AG10803 (cell line): Measurements from ENCODE around the gene MYOG.

Source experiments
- DNase-seq: peaks from one replicate; pipeline ENCODE4 v3.0.0; 2010; ENCODE audit warnings: low read depth
- H3K4me3 ChIP-seq: 2 replicates; pipeline ENCODE4 v1.5.1; 2011; ENCODE audit warnings: mild to moderate bottlenecking, low read length, control low read depth
- TF ChIP-seq, protein P1 (sequence below): conservative IDR thresholded peaks from 2 replicates; pipeline ENCODE4 v1.5.1; 2011; ENCODE audit warnings: mild to moderate bottlenecking, low read length, control low read depth, inconsistent platforms

MYOG gene

DNA sequence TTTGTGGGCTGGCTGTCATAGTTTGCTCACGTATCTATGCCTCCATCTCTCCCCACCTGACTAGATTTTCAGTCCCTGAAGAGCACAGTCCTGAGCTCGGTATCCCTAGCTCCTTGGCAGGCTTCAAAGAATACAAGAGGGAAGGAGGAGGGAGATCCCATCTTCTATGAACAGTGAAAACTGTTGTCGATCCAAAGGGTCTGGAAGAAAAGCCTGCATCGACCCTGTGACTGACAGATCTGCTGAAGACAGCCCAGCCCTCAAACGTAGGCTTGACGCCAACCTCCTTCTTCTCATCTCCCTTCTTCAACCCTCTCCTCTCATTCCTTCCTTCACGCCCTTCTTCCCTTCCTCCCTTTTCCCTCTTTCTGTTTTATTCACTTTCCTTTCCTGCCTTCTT, 28.4 kb upstream of the MYOG start:
- TF ChIP-seq, protein P1, sequence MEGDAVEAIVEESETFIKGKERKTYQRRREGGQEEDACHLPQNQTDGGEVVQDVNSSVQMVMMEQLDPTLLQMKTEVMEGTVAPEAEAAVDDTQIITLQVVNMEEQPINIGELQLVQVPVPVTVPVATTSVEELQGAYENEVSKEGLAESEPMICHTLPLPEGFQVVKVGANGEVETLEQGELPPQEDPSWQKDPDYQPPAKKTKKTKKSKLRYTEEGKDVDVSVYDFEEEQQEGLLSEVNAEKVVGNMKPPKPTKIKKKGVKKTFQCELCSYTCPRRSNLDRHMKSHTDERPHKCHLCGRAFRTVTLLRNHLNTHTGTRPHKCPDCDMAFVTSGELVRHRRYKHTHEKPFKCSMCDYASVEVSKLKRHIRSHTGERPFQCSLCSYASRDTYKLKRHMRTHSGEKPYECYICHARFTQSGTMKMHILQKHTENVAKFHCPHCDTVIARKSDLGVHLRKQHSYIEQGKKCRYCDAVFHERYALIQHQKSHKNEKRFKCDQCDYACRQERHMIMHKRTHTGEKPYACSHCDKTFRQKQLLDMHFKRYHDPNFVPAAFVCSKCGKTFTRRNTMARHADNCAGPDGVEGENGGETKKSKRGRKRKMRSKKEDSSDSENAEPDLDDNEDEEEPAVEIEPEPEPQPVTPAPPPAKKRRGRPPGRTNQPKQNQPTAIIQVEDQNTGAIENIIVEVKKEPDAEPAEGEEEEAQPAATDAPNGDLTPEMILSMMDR, result no peak
- H3K4me3 ChIP-seq, result no peak overlapping the region
- DNase-seq, result no peak

- DNase-seq, result no peak
- TF ChIP-seq, protein P1, result no peak
- no peak overlapping the region for H3K4me3 ChIP-seq
Measured at GRCh38 chr1:203113308-203113707, 27.5 kb upstream of the MYOG start.

GRCh38 chr1:203112475-203112874, 26.7 kb upstream of the MYOG start:
- DNase-seq, result peak; percentile 21
- TF ChIP-seq, protein P1, result no peak

DNA sequence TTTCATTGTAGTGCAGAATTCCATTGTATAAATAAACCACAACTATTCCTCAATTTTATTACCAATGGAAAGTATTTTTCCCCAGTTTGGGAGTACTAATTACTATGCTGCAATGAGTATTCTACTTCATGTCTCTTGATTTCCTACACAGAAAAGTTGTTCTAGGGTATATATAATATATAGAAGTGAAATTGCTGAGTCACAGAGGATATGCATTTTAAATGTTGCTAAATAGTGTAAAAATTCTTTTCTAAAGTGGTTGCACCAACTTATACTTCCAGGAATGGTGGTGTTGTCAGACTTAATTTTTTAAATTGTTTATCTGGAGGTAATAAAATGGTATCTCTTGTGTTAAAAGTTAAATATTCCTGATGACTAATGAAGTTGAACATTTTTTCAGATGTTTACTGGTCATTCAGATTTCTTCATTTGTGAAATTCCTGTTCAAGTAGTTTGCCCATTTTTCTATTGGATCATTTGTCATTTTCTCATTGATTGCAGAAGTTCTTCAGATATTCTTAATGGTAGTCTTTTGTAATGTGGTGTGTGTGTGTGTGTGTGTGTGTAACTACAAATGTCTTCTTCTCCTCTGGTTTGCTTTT, 19.1 kb upstream of the MYOG start:
- TF ChIP-seq, protein P1, result no peak
- DNase-seq, result peak; percentile 40
- H3K4me3 ChIP-seq, result no peak overlapping the region

More at GRCh38 chr1:203112475-203112874, 26.7 kb upstream of the MYOG start:
- no peak overlapping the region for H3K4me3 ChIP-seq

DNA sequence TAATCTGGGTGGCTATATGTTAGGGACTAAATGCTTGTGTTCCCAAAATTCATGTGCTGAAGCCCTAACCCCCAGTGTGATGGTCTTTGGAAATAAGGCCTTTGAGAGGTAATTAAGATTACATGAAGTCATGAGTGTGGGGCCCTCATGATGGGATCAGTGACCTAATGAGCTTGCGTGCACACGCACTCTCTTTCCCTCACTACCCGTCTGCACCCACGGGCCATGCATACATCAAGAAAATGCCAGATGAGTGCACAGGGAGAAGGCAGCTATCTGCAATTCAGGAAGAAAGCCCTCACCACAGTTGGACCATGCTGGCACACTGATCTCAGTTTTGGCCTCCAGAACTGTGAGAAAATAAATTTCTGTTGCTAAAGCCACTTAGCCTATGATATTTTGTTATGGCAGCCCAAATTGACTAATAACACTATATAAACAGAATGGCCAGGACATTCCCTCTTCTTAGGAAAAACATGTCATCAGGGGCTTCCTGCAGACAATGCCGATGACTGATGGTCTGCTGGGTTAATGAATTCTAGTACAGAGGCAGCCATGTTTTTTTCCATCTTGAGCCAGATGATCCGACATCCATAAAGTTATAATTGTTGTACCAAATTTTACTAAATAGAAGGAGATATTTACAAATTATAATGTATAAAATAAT, 18.1 kb upstream of the MYOG start:
- TF ChIP-seq, protein P1, result no peak
- DNase-seq, result no peak
- H3K4me3 ChIP-seq, result no peak overlapping the region

GRCh38 chr1:203103216-203103615, 17.4 kb upstream of the MYOG start:
- H3K4me3 ChIP-seq, result no peak overlapping the region
- DNase-seq, result peak; percentile 31
- TF ChIP-seq, protein P1, result no peak
